Gastrocnemius medialis (tissue), 4 donors: Measurements from ENCODE around the gene TSHZ3. TPM values are rescaled to one million over a fixed set of nuclear protein-coding genes. Genes with fewer than 3 reads are reported as not detected.
A peak's percentile ranks its signal among the peaks of the same experiment; 100 is the strongest.

Experiments
- ATAC-seq, 2 donors: fragments of 150-250 bp; one replicate each; pipeline ENCODE4 v1.9.1; 2016
- DNase-seq, 2 donors: peaks; one replicate each; pipeline ENCODE4 v3.0.0-alpha.2; 2019
- H3K27ac ChIP-seq, 4 donors: fragments of 200-600 bp; sonication (generic); 1 replicate in 1 of 4; 2 replicates in 3 of 4; pipeline ENCODE4 v1.5.1; 2016 to 2018; ENCODE audit warnings: mild to moderate bottlenecking in 2 of 4, moderate library complexity in 1 of 4
- H3K27me3 ChIP-seq, 3 donors: fragments of 200-600 bp; sonication (generic) in 2 of 3; 1 replicate in 1 of 3; 2 replicates in 2 of 3; pipeline versions ENCODE4 v1.5.1 to v1.6.0; 2016 to 2019; ENCODE audit warnings: mild to moderate bottlenecking in 1 of 3, moderate library complexity in 1 of 3
- H3K36me3 ChIP-seq, 2 donors: fragments of 200-600 bp; sonication (generic) in 1 of 2; one replicate each; pipeline ENCODE4 v1.5.1; 2017 to 2018
- H3K4me1 ChIP-seq, 2 donors: fragments of 200-600 bp; sonication (generic) in 1 of 2; one replicate each; pipeline ENCODE4 v1.5.1; 2016 to 2017; ENCODE audit warnings: mild to moderate bottlenecking in 2 of 2
- H3K4me3 ChIP-seq, 4 donors: fragments of 200-600 bp; sonication (generic) in 3 of 4; 1 replicate in 1 of 4; 2 replicates in 3 of 4; pipeline ENCODE4 v1.5.1; 2016 to 2019; ENCODE audit warnings: mild to moderate bottlenecking in 2 of 4
- H3K9me3 ChIP-seq, 3 donors: fragments of 200-600 bp; sonication (generic) in 2 of 3; 1 replicate in 1 of 3; 2 replicates in 2 of 3; pipeline ENCODE4 v1.5.1; 2016 to 2019
- POLR2A ChIP-seq, 2 donors: fragments of 450-650 bp; IDR thresholded peaks; one replicate each; pipeline ENCODE4 v1.6.1; 2017; ENCODE audit warnings: antibody characterized with exemption in 2 of 2, mild to moderate bottlenecking in 2 of 2, moderate library complexity in 2 of 2
- in situ Hi-C, 4 donors: fragments of 200-750 bp; cut with MboI; loops; one replicate each; pipeline versions ENCODE4 v1.15.0 to v1.8.0; 2017; ENCODE audit warnings: low sequenced_read_pairs in 4 of 4
- intact Hi-C: fragments of 100-400 bp; cut with DNase I; formaldehyde crosslinking; loops from one replicate; pipeline ENCODE4 v1.15.1; 2023; ENCODE audit warnings: low total_unique reads
- total RNA-seq, 4 donors: library from RNA; depleted of rRNA; stranded (reverse); fragments of >200 nt; gene quantifications; one replicate each; pipeline versions ENCODE4 v1.1.0 to v1.2.3, GENCODE V29; 2016
- TF ChIP-seq, protein P1 (sequence below), 5 experiments: fragments of 450-650 bp in 3 of 5; fragments of 200-600 bp in 2 of 5; sonication (generic) in 2 of 5; IDR thresholded peaks in 4 of 5; conservative IDR thresholded peaks in 1 of 5; 1 replicate in 4 of 5; 2 replicates in 1 of 5; pipeline ENCODE4 v1.5.1; 2016 to 2019; ENCODE audit warnings: antibody characterized with exemption in 5 of 5, mild to moderate bottlenecking in 3 of 5, moderate library complexity in 3 of 5

Gene TSHZ3
- total RNA-seq, 4 donors from 2014 or later: 1.6 to 2.3 (median 1.9) TPM

GRCh38 chr19:31261603-31262212 lies 87.5 kb downstream of the TSHZ3 start:
- in situ Hi-C loops: no loop called here
- DNase-seq: no peak
- Histone ChIP-seq H3K36me3 (no peaks in the 10 kb centered on the region), H3K4me1 (peaks cover 0 to 13% of the 10 kb centered on the region in 2 donors), H3K27me3 (peaks cover 0 to 36% (median 6%) of the 10 kb centered on the region in 3 donors), H3K9me3 (no peaks in the 10 kb centered on the region), H3K27ac (no peak overlapping the region), H3K4me3 (no peak overlapping the region)
- intact Hi-C loops: no loop called here
- no peak for ATAC-seq
- no peak for TF ChIP-seq POLR2A (IDR thresholded peaks at IDR 0.05)
- TF ChIP-seq, protein P1, sequence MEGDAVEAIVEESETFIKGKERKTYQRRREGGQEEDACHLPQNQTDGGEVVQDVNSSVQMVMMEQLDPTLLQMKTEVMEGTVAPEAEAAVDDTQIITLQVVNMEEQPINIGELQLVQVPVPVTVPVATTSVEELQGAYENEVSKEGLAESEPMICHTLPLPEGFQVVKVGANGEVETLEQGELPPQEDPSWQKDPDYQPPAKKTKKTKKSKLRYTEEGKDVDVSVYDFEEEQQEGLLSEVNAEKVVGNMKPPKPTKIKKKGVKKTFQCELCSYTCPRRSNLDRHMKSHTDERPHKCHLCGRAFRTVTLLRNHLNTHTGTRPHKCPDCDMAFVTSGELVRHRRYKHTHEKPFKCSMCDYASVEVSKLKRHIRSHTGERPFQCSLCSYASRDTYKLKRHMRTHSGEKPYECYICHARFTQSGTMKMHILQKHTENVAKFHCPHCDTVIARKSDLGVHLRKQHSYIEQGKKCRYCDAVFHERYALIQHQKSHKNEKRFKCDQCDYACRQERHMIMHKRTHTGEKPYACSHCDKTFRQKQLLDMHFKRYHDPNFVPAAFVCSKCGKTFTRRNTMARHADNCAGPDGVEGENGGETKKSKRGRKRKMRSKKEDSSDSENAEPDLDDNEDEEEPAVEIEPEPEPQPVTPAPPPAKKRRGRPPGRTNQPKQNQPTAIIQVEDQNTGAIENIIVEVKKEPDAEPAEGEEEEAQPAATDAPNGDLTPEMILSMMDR (IDR thresholded peaks at IDR 0.05 in 4 of 5, conservative IDR thresholded peaks at IDR 0.05 in 1 of 5): no peak

GRCh38 chr19:31261019-31261602 lies 88.1 kb downstream of the TSHZ3 start:
- TF ChIP-seq POLR2A (IDR thresholded peaks at IDR 0.05): no peak
- TF ChIP-seq, protein P1 (IDR thresholded peaks at IDR 0.05 in 4 of 5, conservative IDR thresholded peaks at IDR 0.05 in 1 of 5): no peak
- in situ Hi-C loops: no loop called here
- Histone ChIP-seq H3K36me3 (no peaks in the 10 kb centered on the region), H3K27me3 (peaks cover 0 to 36% (median 6%) of the 10 kb centered on the region in 3 donors), H3K4me3 (no peak overlapping the region), H3K9me3 (no peaks in the 10 kb centered on the region), H3K27ac (no peak overlapping the region), H3K4me1 (peaks cover 0 to 13% of the 10 kb centered on the region in 2 donors)
- DNase-seq (no peak), ATAC-seq (no peak)
- intact Hi-C loops: no loop called here

DNA sequence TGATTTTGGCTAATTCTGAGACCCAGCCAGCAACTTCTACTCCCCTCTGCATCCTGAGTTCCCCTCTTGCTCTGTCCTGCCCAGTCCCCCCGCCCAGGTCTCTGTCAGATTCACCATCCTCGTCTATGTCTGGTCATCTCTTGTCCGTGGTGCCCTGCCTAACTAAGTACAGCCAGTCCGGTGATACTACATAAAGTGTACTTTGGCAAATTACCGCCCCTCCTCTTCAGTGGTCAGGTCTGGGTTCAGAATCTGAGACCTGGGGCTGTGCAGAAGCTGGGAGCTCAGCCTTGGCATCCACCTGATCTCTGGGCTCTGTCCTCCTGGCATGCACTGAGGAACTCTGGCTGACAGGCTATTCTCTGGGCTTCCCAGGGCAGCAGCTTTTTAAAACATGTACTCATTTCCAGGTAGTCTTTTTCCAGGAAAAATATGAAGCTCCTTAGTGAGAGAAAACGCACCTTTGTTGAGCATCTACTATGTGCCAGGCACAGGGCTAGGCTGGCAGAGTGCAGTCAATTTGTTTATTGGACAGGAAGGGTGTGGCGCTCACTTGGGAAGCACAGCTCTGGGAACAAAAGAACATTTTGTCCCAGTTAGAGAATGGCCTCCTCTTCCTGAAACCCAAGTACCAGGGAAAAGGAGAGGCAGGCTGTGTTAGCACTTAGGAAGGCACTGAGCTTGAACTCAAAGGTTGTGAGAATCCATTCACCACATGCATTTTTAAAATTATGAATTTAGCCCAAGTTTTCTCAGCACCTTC lies 88.9 kb downstream of the TSHZ3 start:
- H3K27ac ChIP-seq: no peak overlapping the region
- intact Hi-C loops (no loop called here), in situ Hi-C loops (no loop called here)
- ATAC-seq (peak in 1 of 2 donors; percentile 27), DNase-seq (no peak)
- no peak overlapping the region for H3K4me3 ChIP-seq
- H3K9me3 ChIP-seq: no peaks in the 10 kb centered on the region
- H3K36me3 ChIP-seq: no peaks in the 10 kb centered on the region
- H3K4me1 ChIP-seq: peaks cover 0 to 13% of the 10 kb centered on the region in 2 donors
- peaks cover 0 to 36% (median 6%) of the 10 kb centered on the region in 3 donors for H3K27me3 ChIP-seq
- TF ChIP-seq, protein P1 (IDR thresholded peaks at IDR 0.05 in 4 of 5, conservative IDR thresholded peaks at IDR 0.05 in 1 of 5): no peak
- no peak for TF ChIP-seq POLR2A (IDR thresholded peaks at IDR 0.05)

- ATAC-seq: no peak
These were observed 90.8 kb downstream of the TSHZ3 start for GRCh38 chr19:31258211-31259052.

More at GRCh38 chr19:31258211-31259052, 90.8 kb downstream of the TSHZ3 start:
- Histone ChIP-seq H3K9me3 (no peaks in the 10 kb centered on the region), H3K27me3 (peaks cover 0 to 36% (median 5%) of the 10 kb centered on the region in 3 donors), H3K4me3 (no peak overlapping the region), H3K27ac (no peak overlapping the region), H3K4me1 (peaks cover 0 to 13% of the 10 kb centered on the region in 2 donors), H3K36me3 (no peaks in the 10 kb centered on the region)
- DNase-seq: no peak
- in situ Hi-C loops: no loop called here
- intact Hi-C loops: no loop called here
- TF ChIP-seq, protein P1 (IDR thresholded peaks at IDR 0.05 in 4 of 5, conservative IDR thresholded peaks at IDR 0.05 in 1 of 5): no peak
- no peak for TF ChIP-seq POLR2A (IDR thresholded peaks at IDR 0.05)
